ENCODE results near the gene CPA4.

Gene CPA4

GRCh38 chr7:130302649-130303048, 9.7 kb downstream of the CPA4 start:
- in situ Hi-C loops (cut with MboI; ENCODE audit: low pct_unique_long_range_greater_than_20kb, low sequenced_read_pairs, unreplicated experiment), result no loop called here
- no peak for TF ChIP-seq CTCF (IDR thresholded peaks at IDR 0.05; ENCODE audit: extremely low read depth, insufficient read depth, missing control alignments)
- DNase-seq (ENCODE audit: low spot score), result no peak

- TF ChIP-seq CTCF (IDR thresholded peaks at IDR 0.05; ENCODE audit: extremely low read depth, insufficient read depth, missing control alignments), result no peak
- DNase-seq (ENCODE audit: low spot score), result no peak
- in situ Hi-C loops (cut with MboI; ENCODE audit: low pct_unique_long_range_greater_than_20kb, low sequenced_read_pairs, unreplicated experiment), result no loop called here
Observed at GRCh38 chr7:130303127-130303526, 10.2 kb downstream of the CPA4 start.

GRCh38 chr7:130303551-130303950, 10.6 kb downstream of the CPA4 start:
- in situ Hi-C loops (cut with MboI; ENCODE audit: low pct_unique_long_range_greater_than_20kb, low sequenced_read_pairs, unreplicated experiment), result no loop called here
- no peak for DNase-seq (ENCODE audit: low spot score)
- TF ChIP-seq CTCF (IDR thresholded peaks at IDR 0.05; ENCODE audit: extremely low read depth, insufficient read depth, missing control alignments), result no peak

- no peak for TF ChIP-seq CTCF (IDR thresholded peaks at IDR 0.05; ENCODE audit: extremely low read depth, insufficient read depth, missing control alignments)
- no peak for DNase-seq (ENCODE audit: low spot score)
- in situ Hi-C loops (cut with MboI; ENCODE audit: low pct_unique_long_range_greater_than_20kb, low sequenced_read_pairs, unreplicated experiment), result no loop called here
Observed at GRCh38 chr7:130303982-130304381, 11.0 kb downstream of the CPA4 start.

GRCh38 chr7:130304878-130305277, 11.9 kb downstream of the CPA4 start:
- TF ChIP-seq CTCF (IDR thresholded peaks at IDR 0.05; ENCODE audit: extremely low read depth, insufficient read depth, missing control alignments), result no peak
- in situ Hi-C loops (cut with MboI; ENCODE audit: low pct_unique_long_range_greater_than_20kb, low sequenced_read_pairs, unreplicated experiment), result no loop called here
- no peak for DNase-seq (ENCODE audit: low spot score)

GRCh38 chr7:130305433-130306042, 12.6 kb downstream of the CPA4 start:
- no peak for TF ChIP-seq CTCF (IDR thresholded peaks at IDR 0.05; ENCODE audit: extremely low read depth, insufficient read depth, missing control alignments)
- DNase-seq (ENCODE audit: low spot score), result no peak
- in situ Hi-C loops (cut with MboI; ENCODE audit: low pct_unique_long_range_greater_than_20kb, low sequenced_read_pairs, unreplicated experiment), result no loop called here

GRCh38 chr7:130309986-130310385, 17.0 kb downstream of the CPA4 start:
- peak; percentile 28 for DNase-seq (ENCODE audit: low spot score)
- in situ Hi-C loops (cut with MboI; ENCODE audit: low pct_unique_long_range_greater_than_20kb, low sequenced_read_pairs, unreplicated experiment), result no loop called here
- TF ChIP-seq CTCF (IDR thresholded peaks at IDR 0.05; ENCODE audit: extremely low read depth, insufficient read depth, missing control alignments), result no peak
